HepG2 (cell line): ENCODE data around the gene TMTC3. TPM values are rescaled to one million over a fixed set of nuclear protein-coding genes. Genes with fewer than 3 reads are reported as not detected.

Experiments
- AKNA ChIP-seq: sonication (generic); formaldehyde crosslinking; IDR thresholded peaks from 2 replicates; pipeline ENCODE4 v1.4.0; 2020; ENCODE audit warnings: missing genetic modification reagents, borderline replicate concordance
- ATF5 ChIP-seq: sonication (generic); formaldehyde crosslinking; IDR thresholded peaks from 2 replicates; pipeline ENCODE4 v1.4.0; 2020; ENCODE audit warnings: mild to moderate bottlenecking, low read depth, missing genetic modification reagents
- CSRNP2 ChIP-seq: sonication (generic); formaldehyde crosslinking; conservative IDR thresholded peaks from 2 replicates; pipeline ENCODE4 v1.8.0; 2022; ENCODE audit warnings: low read depth, missing genetic modification reagents
- ERF ChIP-seq: IDR thresholded peaks from 2 replicates; pipeline ENCODE4 v1.6.1; 2018; ENCODE audit warnings: missing biosample characterization, missing genetic modification reagents
- GMEB1 ChIP-seq: sonication (generic); formaldehyde crosslinking; IDR thresholded peaks from 2 replicates; pipeline ENCODE4 v1.5.1; 2020; ENCODE audit warnings: missing genetic modification reagents, mild to moderate bottlenecking, borderline replicate concordance
- HDAC6 ChIP-seq: fragments of 200-600 bp; sonication (generic); IDR thresholded peaks from 2 replicates; pipeline ENCODE4 v1.7.0; 2017; ENCODE audit warnings: mild to moderate bottlenecking, antibody characterized with exemption, low read length, low read depth
- ISL2 ChIP-seq: sonication (generic); formaldehyde crosslinking; IDR thresholded peaks from 2 replicates; pipeline ENCODE4 v1.5.0; 2020; ENCODE audit warnings: missing genetic modification reagents
- MBD4 ChIP-seq: IDR thresholded peaks from 2 replicates; pipeline ENCODE4 v1.6.1; 2012; ENCODE audit warnings: low read length, inconsistent platforms, borderline replicate concordance
- MEF2D ChIP-seq: sonication (generic); formaldehyde crosslinking; IDR thresholded peaks from 2 replicates; pipeline ENCODE4 v1.5.1; 2020; ENCODE audit warnings: mild to moderate bottlenecking, missing genetic modification reagents
- NBN ChIP-seq: fragments of 450-650 bp; conservative IDR thresholded peaks from 2 replicates; pipeline ENCODE4 v1.6.1; 2017
- PRMT3 ChIP-seq: sonication (generic); formaldehyde crosslinking; IDR thresholded peaks from 2 replicates; pipeline ENCODE4 v1.8.1; 2022; ENCODE audit warnings: low read depth, mild to moderate bottlenecking, moderate library complexity, missing genetic modification reagents, borderline replicate concordance
- TRAFD1 ChIP-seq: sonication (generic); formaldehyde crosslinking; IDR thresholded peaks from 2 replicates; pipeline ENCODE4 v1.5.1; 2020; ENCODE audit warnings: missing genetic modification reagents, mild to moderate bottlenecking, borderline replicate concordance
- ZBTB7A ChIP-seq: sonication (generic); formaldehyde crosslinking; IDR thresholded peaks from 2 replicates; pipeline ENCODE4 v1.8.0; 2022; ENCODE audit warnings: mild to moderate bottlenecking, missing genetic modification reagents
- ZNF160 ChIP-seq: sonication (generic); formaldehyde crosslinking; IDR thresholded peaks from 2 replicates; pipeline ENCODE4 v1.8.0; 2022; ENCODE audit warnings: mild to moderate bottlenecking, inconsistent platforms, missing genetic modification reagents
- ZNF335 ChIP-seq: sonication (generic); formaldehyde crosslinking; IDR thresholded peaks from 2 replicates; pipeline ENCODE4 v1.4.0; 2020; ENCODE audit warnings: missing genetic modification reagents
- ZNF460 ChIP-seq: sonication (generic); formaldehyde crosslinking; IDR thresholded peaks from 2 replicates; pipeline ENCODE4 v1.5.1; 2020; ENCODE audit warnings: missing genetic modification reagents, mild to moderate bottlenecking, borderline replicate concordance
- ZNF468 ChIP-seq: sonication (generic); formaldehyde crosslinking; IDR thresholded peaks from 2 replicates; pipeline ENCODE4 v1.8.0; 2022; ENCODE audit warnings: mild to moderate bottlenecking, moderate library complexity, missing genetic modification reagents
- ZNF790 ChIP-seq: sonication (generic); formaldehyde crosslinking; IDR thresholded peaks from 2 replicates; pipeline ENCODE4 v1.8.0; 2022; ENCODE audit warnings: missing genetic modification reagents, mild to moderate bottlenecking, borderline replicate concordance
- polyA plus RNA-seq, 8 experiments: library from polyadenylated mRNA; depleted of rRNA in 3 of 8; stranded (reverse) in 7 of 8; unstranded in 1 of 8; fragments of >200 nt; fragmentation: Illumina TruSeq in 4 of 8; extraction: Trizol in 4 of 8; gene quantifications; 2 replicates each; pipeline versions ENCODE4 v1.2.1 to v1.2.3, GENCODE V29; 2011 to 2016; ENCODE audit warnings: low read depth in 4 of 8, missing spikeins in 1 of 8, mixed read lengths in 1 of 8; ENCODE audit not compliant: insufficient read depth in 1 of 8
- total RNA-seq, 5 experiments: library from RNA; depleted of rRNA; stranded (reverse); fragments of >200 nt; fragmentation: Illumina TruSeq; extraction: Trizol; gene quantifications; 2 replicates each; pipeline ENCODE4 v1.2.3, GENCODE V29; 2016; ENCODE audit warnings: low read depth in 1 of 5

Gene TMTC3
- total and polyA plus RNA-seq, 2 of the 13 experiments (the other 11 are each of a cell fraction or from before 2014, with no cell fraction given) = 6.3 to 22.5 TPM

- TF ChIP-seq GMEB1 (CRISPR knock-in tag) (peak; percentile 85), ERF (CRISPR knock-in tag) (peak; percentile 75; the same call in 1 of the 2 replicates), CSRNP2 (CRISPR knock-in tag) (no peak), TRAFD1 (CRISPR knock-in tag) (peak; percentile 98; the same call in 1 of the 2 replicates), PRMT3 (CRISPR knock-in tag) (no peak), ZNF460 (CRISPR knock-in tag) (no peak; the same call in 1 of the 2 replicates), ZBTB7A (CRISPR knock-in tag) (no peak), ZNF790 (no peak), MEF2D (peak; percentile 49; the same call in 1 of the 2 replicates), NBN (no peak), ATF5 (CRISPR knock-in tag) (no peak), ZNF468 (CRISPR knock-in tag) (no peak), ISL2 (no peak), HDAC6 (no peak), ZNF160 (CRISPR knock-in tag) (peak; percentile 59; the same call in 1 of the 2 replicates), ZNF335 (CRISPR knock-in tag) (peak; percentile 95), AKNA (CRISPR knock-in tag) (no peak), MBD4 (no peak)
Measured at GRCh38 chr12:88141774-88142609, at the start of gene TMTC3, which contains the start of gene CEP290 (continued).
